ENCODE results near the gene CMIP.

GRCh38 chr16:81550432-81550808 is 105.8 kb downstream of the CMIP start:
- TF ChIP-seq CTCF (IDR thresholded peaks at IDR 0.05): no peak
- TF ChIP-seq POLR2A (IDR thresholded peaks at IDR 0.05): no peak

Data from esophagus squamous epithelium (tissue), 4 donors.